ENCODE results near the gene ALG2. TPM values are rescaled to one million over a fixed set of nuclear protein-coding genes. Genes with fewer than 3 reads are reported as not detected.
A peak's percentile ranks its signal among the peaks of the same experiment; 100 is the strongest.

Gene ALG2
- total RNA-seq, 2 experiments from 2014 or later = 26.5 to 35.2 TPM

DNA sequence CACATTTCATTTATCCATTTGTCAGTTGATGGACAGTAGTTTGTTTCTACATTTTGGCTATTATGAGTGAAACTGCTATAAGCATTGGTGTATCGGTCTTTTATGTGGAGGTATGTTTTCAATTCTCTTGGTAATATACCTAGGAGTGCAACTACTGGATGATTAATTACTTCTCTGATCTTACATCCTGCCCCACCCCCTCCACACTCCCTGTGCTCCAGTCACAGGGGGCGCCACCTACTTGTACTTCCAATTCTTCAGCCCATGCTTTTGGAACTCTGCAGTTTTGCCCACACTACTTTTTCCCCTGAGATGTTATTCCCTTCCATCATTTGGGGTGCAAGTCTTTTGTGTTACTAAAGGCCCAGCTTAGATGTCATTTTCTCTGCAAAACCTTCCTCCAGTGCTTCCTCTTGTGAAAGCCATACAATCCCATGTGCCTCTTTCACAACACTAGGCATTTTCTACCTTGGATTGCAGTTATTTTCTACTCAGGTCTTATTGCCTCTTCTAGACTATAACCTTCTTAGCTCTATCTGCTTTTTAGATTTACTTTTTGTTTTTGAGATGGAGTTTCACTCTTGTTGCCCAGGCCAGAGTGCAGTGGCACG is 42.4 kb upstream of the ALG2 start:
- ChIA-PET POLR2A (interaction anchor here (1.0 kb wide), 1 partner anchor 23 kb away, joined by 3 read pairs; no protein-coding TSS in a partner anchor), CTCF (ENCODE audit: unreplicated experiment) (interaction anchor here (0.5 to 0.6 kb wide), 2 partner anchors 876 to 1000 kb away, joined by 3 to 5 read pairs; no protein-coding TSS in a partner anchor)
- Histone ChIP-seq H2AFZ (ENCODE audit: low read length) (no peak overlapping the region), H3K9me2 (ENCODE audit: insufficient read depth, low read length) (no peaks in the 10 kb centered on the region), H3K9me3 (ENCODE audit: low read length) (no peaks in the 10 kb centered on the region), H3K36me3 (ENCODE audit: insufficient read depth, low read length) (no peaks in the 10 kb centered on the region), H3K4me2 (ENCODE audit: low read length) (no peak overlapping the region), H3K79me2 (ENCODE audit: insufficient read depth, low read depth, low read length) (no peaks in the 10 kb centered on the region), H3K4me3 (ENCODE audit: low read depth, low read length, poor library complexity, severe bottlenecking) (no peak overlapping the region), H3K27ac (ENCODE audit: low read depth, low read length, poor library complexity, severe bottlenecking) (no peak overlapping the region), H3K4me1 (ENCODE audit: insufficient read depth, low read length, poor library complexity, severe bottlenecking) (peaks cover 20% of the 10 kb centered on the region), H4K20me1 (ENCODE audit: insufficient read depth, low read length) (no peaks in the 10 kb centered on the region)
- intact Hi-C loops (cut with micrococcal nuclease; ENCODE audit: unreplicated experiment) = loop anchor here (2.0 to 10.0 kb wide), 2 partner anchors 77 to 741 kb away; no protein-coding TSS in a partner anchor
- TF ChIP-seq CTCF (conservative IDR thresholded peaks at IDR 0.05; ENCODE audit: low read length) = peak; percentile 65
- TF ChIP-seq EZH2phosphoT487 (IDR thresholded peaks at IDR 0.05; ENCODE audit: borderline replicate concordance, low read depth, low read length) = no peak
- no TSS peak for BruUV-seq (replicated peaks)
- DNase-seq (ENCODE audit: low spot score) = no peak

- peaks cover 25% of the 10 kb centered on the region for H3K4me1 ChIP-seq (ENCODE audit: insufficient read depth, low read length, poor library complexity, severe bottlenecking)
- no peaks in the 10 kb centered on the region for H3K36me3 ChIP-seq (ENCODE audit: insufficient read depth, low read length)
- DNase-seq (ENCODE audit: low spot score) = no peak
- H3K79me2 ChIP-seq (ENCODE audit: insufficient read depth, low read depth, low read length) = no peaks in the 10 kb centered on the region
- H3K27ac ChIP-seq (ENCODE audit: low read depth, low read length, poor library complexity, severe bottlenecking) = no peak overlapping the region
- intact Hi-C loops (cut with micrococcal nuclease; ENCODE audit: unreplicated experiment) = loop anchor here (10.0 kb wide), 1 partner anchor 742 kb away; no protein-coding TSS in a partner anchor
- TF ChIP-seq EZH2phosphoT487 (IDR thresholded peaks at IDR 0.05; ENCODE audit: borderline replicate concordance, low read depth, low read length) (no peak), CTCF (conservative IDR thresholded peaks at IDR 0.05; ENCODE audit: low read length) (no peak)
- POLR2A ChIA-PET = no interaction called here
- no TSS peak for BruUV-seq (replicated peaks)
- no peaks in the 10 kb centered on the region for H3K9me2 ChIP-seq (ENCODE audit: insufficient read depth, low read length)
- peak overlapping the region; percentile 70; the same call in 1 of the 2 replicates for H2AFZ ChIP-seq (ENCODE audit: low read length)
- peak overlapping the region; percentile 38; the same call in 1 of the 2 replicates for H3K4me2 ChIP-seq (ENCODE audit: low read length)
- CTCF ChIA-PET (ENCODE audit: unreplicated experiment) = no interaction called here
- H4K20me1 ChIP-seq (ENCODE audit: insufficient read depth, low read length) = no peaks in the 10 kb centered on the region
- H3K4me3 ChIP-seq (ENCODE audit: low read depth, low read length, poor library complexity, severe bottlenecking) = no peak overlapping the region
- no peaks in the 10 kb centered on the region for H3K9me3 ChIP-seq (ENCODE audit: low read length)
Observed at GRCh38 chr9:99262949-99263418, 41.2 kb upstream of the ALG2 start.

GRCh38 chr9:99261923-99262322 is 40.2 kb upstream of the ALG2 start:
- H3K9me3 ChIP-seq (ENCODE audit: low read length) = no peaks in the 10 kb centered on the region
- H3K79me2 ChIP-seq (ENCODE audit: insufficient read depth, low read depth, low read length) = no peaks in the 10 kb centered on the region
- H3K27ac ChIP-seq (ENCODE audit: low read depth, low read length, poor library complexity, severe bottlenecking) = no peak overlapping the region
- no TSS peak for BruUV-seq (replicated peaks)
- ChIA-PET CTCF (ENCODE audit: unreplicated experiment) (no interaction called here), POLR2A (no interaction called here)
- no peaks in the 10 kb centered on the region for H4K20me1 ChIP-seq (ENCODE audit: insufficient read depth, low read length)
- no peaks in the 10 kb centered on the region for H3K9me2 ChIP-seq (ENCODE audit: insufficient read depth, low read length)
- H2AFZ ChIP-seq (ENCODE audit: low read length) = no peak overlapping the region
- H3K36me3 ChIP-seq (ENCODE audit: insufficient read depth, low read length) = no peaks in the 10 kb centered on the region
- peaks cover 25% of the 10 kb centered on the region for H3K4me1 ChIP-seq (ENCODE audit: insufficient read depth, low read length, poor library complexity, severe bottlenecking)
- no peak overlapping the region for H3K4me2 ChIP-seq (ENCODE audit: low read length)
- no peak overlapping the region for H3K4me3 ChIP-seq (ENCODE audit: low read depth, low read length, poor library complexity, severe bottlenecking)
- DNase-seq (ENCODE audit: low spot score) = no peak
- TF ChIP-seq CTCF (conservative IDR thresholded peaks at IDR 0.05; ENCODE audit: low read length) (no peak), EZH2phosphoT487 (IDR thresholded peaks at IDR 0.05; ENCODE audit: borderline replicate concordance, low read depth, low read length) (no peak)
- intact Hi-C loops (cut with micrococcal nuclease; ENCODE audit: unreplicated experiment) = loop anchor here (10.0 kb wide), 1 partner anchor 743 kb away; no protein-coding TSS in a partner anchor
